GM12878 (cell line): Measurements from ENCODE around the gene MAP4K4. TPM values are rescaled to one million over a fixed set of nuclear protein-coding genes. Genes with fewer than 3 reads are reported as not detected.

ENCODE experiments used
- ASH2L ChIP-seq: fragments of 300-600, 200-600 bp; sonication (generic); IDR thresholded peaks from 2 replicates; pipeline ENCODE4 v1.6.1; 2017; ENCODE audit warnings: low read depth, mild to moderate bottlenecking, borderline replicate concordance
- BRCA1 ChIP-seq: IDR thresholded peaks from 2 replicates; pipeline ENCODE4 v1.6.1; 2011; ENCODE audit warnings: low read depth, low read length, improper control_type of control experiment
- CBFB ChIP-seq: IDR thresholded peaks from 2 replicates; pipeline ENCODE4 v1.6.1; 2016; ENCODE audit warnings: antibody characterized with exemption, low read depth
- HDAC2 ChIP-seq: fragments of 200-600 bp; sonication (generic); IDR thresholded peaks from 2 replicates; pipeline ENCODE4 v1.6.1; 2017
- MEF2A ChIP-seq: IDR thresholded peaks from 2 replicates; pipeline ENCODE4 v1.6.1; 2011; ENCODE audit warnings: low read depth, mild to moderate bottlenecking, low read length, moderate library complexity; ENCODE audit not compliant: insufficient read depth
- NFIC ChIP-seq: IDR thresholded peaks from 2 replicates; pipeline ENCODE4 v1.6.1; 2012; ENCODE audit warnings: low read depth, mild to moderate bottlenecking, inconsistent platforms, low read length, moderate library complexity
- NFYA ChIP-seq: IDR thresholded peaks from 2 replicates; pipeline ENCODE4 v1.6.1; 2011; ENCODE audit warnings: low read depth, mild to moderate bottlenecking, low read length, improper control_type of control experiment, borderline replicate concordance
- POU2F2 ChIP-seq: IDR thresholded peaks from 3 replicates; pipeline ENCODE4 v1.6.1; 2011; ENCODE audit warnings: low read depth, mild to moderate bottlenecking, low read length, borderline replicate concordance
- RAD21 ChIP-seq: IDR thresholded peaks from 2 replicates; pipeline ENCODE4 v1.6.1; 2011; ENCODE audit warnings: mild to moderate bottlenecking, low read depth, low read length, moderate library complexity; ENCODE audit not compliant: insufficient read depth
- RAD51 ChIP-seq: fragments of 450-650 bp; IDR thresholded peaks from 2 replicates; pipeline ENCODE4 v1.6.1; 2016; ENCODE audit warnings: moderate library complexity, mild to moderate bottlenecking, inconsistent platforms
- RCOR1 ChIP-seq: conservative IDR thresholded peaks from 2 replicates; pipeline ENCODE4 v1.6.1; 2012; ENCODE audit warnings: low read depth, low read length, improper control_type of control experiment
- RELA ChIP-seq: fragments of 450-650 bp; IDR thresholded peaks from 2 replicates; pipeline ENCODE4 v1.8.0; 2014; ENCODE audit warnings: borderline replicate concordance; ENCODE audit not compliant: partially characterized antibody
- SIN3A ChIP-seq: IDR thresholded peaks from 2 replicates; pipeline ENCODE4 v1.6.1; 2012; ENCODE audit warnings: low read depth, low read length, improper control_type of control experiment
- SIX5 ChIP-seq: IDR thresholded peaks from 2 replicates; pipeline ENCODE4 v1.6.1; 2011; ENCODE audit warnings: mild to moderate bottlenecking, low read depth, low read length, moderate library complexity; ENCODE audit not compliant: severe bottlenecking
- SMAD1 ChIP-seq: fragments of 450-650 bp; IDR thresholded peaks from 2 replicates; pipeline ENCODE4 v1.6.1; 2018; ENCODE audit warnings: mild to moderate bottlenecking, low read depth; ENCODE audit not compliant: partially characterized antibody
- SP1 ChIP-seq: IDR thresholded peaks from one replicate; pipeline ENCODE4 v1.6.1; 2011; ENCODE audit warnings: low read depth, low read length
- SPI1 ChIP-seq: IDR thresholded peaks from 2 replicates; pipeline ENCODE4 v1.6.1; 2011; ENCODE audit warnings: low read depth, mild to moderate bottlenecking, low read length, moderate library complexity, borderline replicate concordance; ENCODE audit not compliant: insufficient read depth
- TAF1 ChIP-seq: IDR thresholded peaks from 2 replicates; pipeline ENCODE4 v1.6.1; 2011; ENCODE audit warnings: mild to moderate bottlenecking, low read depth, low read length, borderline replicate concordance
- TCF12 ChIP-seq: IDR thresholded peaks from 2 replicates; pipeline ENCODE4 v1.6.1; 2011; ENCODE audit warnings: low read depth, mild to moderate bottlenecking, low read length
- TCF3 ChIP-seq: IDR thresholded peaks from 2 replicates; pipeline ENCODE4 v1.6.1; 2012; ENCODE audit warnings: low read depth, mild to moderate bottlenecking, low read length, borderline replicate concordance; ENCODE audit not compliant: insufficient read depth
- USF2 ChIP-seq: IDR thresholded peaks from 2 replicates; pipeline ENCODE4 v1.6.1; 2011; ENCODE audit warnings: low read depth, low read length, improper control_type of control experiment, borderline replicate concordance
- ZNF207 ChIP-seq: fragments of 450-650 bp; IDR thresholded peaks from 2 replicates; pipeline ENCODE4 v1.6.1; 2014; ENCODE audit warnings: antibody characterized with exemption, mild to moderate bottlenecking, borderline replicate concordance
- ZNF217 ChIP-seq: fragments of 450-650 bp; IDR thresholded peaks from 2 replicates; pipeline ENCODE4 v1.6.1; 2017; ENCODE audit warnings: antibody characterized with exemption, mild to moderate bottlenecking
- ZNF274 ChIP-seq: IDR thresholded peaks from one replicate; pipeline ENCODE4 v1.8.0; 2011; ENCODE audit not compliant: insufficient read length, insufficient read depth
- ZNF592 ChIP-seq: fragments of 450-650 bp; IDR thresholded peaks from 2 replicates; pipeline ENCODE4 v1.6.1; 2017; ENCODE audit warnings: mild to moderate bottlenecking, moderate library complexity
- ZNF622 ChIP-seq: fragments of 450-650 bp; IDR thresholded peaks from 2 replicates; pipeline ENCODE4 v1.6.1; 2017; ENCODE audit warnings: mild to moderate bottlenecking, inconsistent platforms
- polyA plus RNA-seq, 11 experiments: library from polyadenylated mRNA; depleted of rRNA in 4 of 11; unstranded in 6 of 11; stranded (reverse) in 5 of 11; fragments of >200 nt; fragmentation: Nextera tagmentation in 4 of 11; fragmentation: Illumina TruSeq in 1 of 11; extraction: Ambion mirVana in 4 of 11; extraction: Trizol in 1 of 11; gene quantifications; 1 replicate in 1 of 11; 2 replicates in 10 of 11; pipeline versions ENCODE4 v1.2.1 to v1.2.3, GENCODE V29; 2011 to 2016; ENCODE audit warnings: inconsistent platforms in 2 of 11, missing spikeins in 2 of 11, low read depth in 1 of 11
- total RNA-seq, 4 experiments: library from RNA; depleted of rRNA in 3 of 4; stranded (reverse); fragments of >200 nt in 3 of 4; fragmentation: Illumina TruSeq in 1 of 4; extraction: Trizol in 1 of 4; gene quantifications; 2 replicates each; pipeline versions ENCODE4 v1.2.1 to v1.2.3, GENCODE V29; 2013 to 2021
- TF ChIP-seq, protein P1 (sequence below): fragments of 450-650 bp; IDR thresholded peaks from 2 replicates; pipeline ENCODE4 v1.6.1; 2016; ENCODE audit warnings: mild to moderate bottlenecking

Gene MAP4K4
- total and polyA plus RNA-seq, 10 of the 15 experiments (the other 5 are each of a cell fraction or from before 2014, with no cell fraction given), result 1.9 to 50.4 (median 9.7) TPM

DNA sequence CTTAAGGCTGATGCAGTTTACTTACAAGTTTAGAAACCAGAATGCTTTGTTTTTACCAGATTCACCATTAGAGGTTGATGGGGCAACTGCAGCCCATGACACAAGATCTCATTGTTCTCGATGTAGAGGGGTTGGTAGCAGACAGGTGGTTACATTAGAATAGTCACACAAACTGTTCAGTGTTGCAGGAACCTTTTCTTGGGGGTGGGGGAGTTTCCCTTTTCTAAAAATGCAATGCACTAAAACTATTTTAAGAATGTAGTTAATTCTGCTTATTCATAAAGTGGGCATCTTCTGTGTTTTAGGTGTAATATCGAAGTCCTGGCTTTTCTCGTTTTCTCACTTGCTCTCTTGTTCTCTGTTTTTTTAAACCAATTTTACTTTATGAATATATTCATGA, 194.9 kb downstream of the MAP4K4 start (continued):
- TF ChIP-seq ZNF592 (0 out of 2 replicates have a peak, but pooled peaks have one; percentile 52), POU2F2 (peak; percentile 16; the same call in 1 of the 3 replicates), TCF3 (no peak), RELA (no peak), SPI1 (no peak), SMAD1 (no peak), ASH2L (no peak), RCOR1 (no peak), RAD51 (peak; percentile 43; the same call in 1 of the 2 replicates), USF2 (no peak), ZNF207 (no peak), BRCA1 (no peak), HDAC2 (no peak), RAD21 (no peak), ZNF622 (no peak), SP1 (no peak), SIN3A (no peak), NFIC (no peak), ZNF217 (peak; percentile 86), MEF2A (peak; percentile 82; the same call in 1 of the 2 replicates), TCF12 (no peak), NFYA (no peak), ZNF274 (no peak), TAF1 (no peak), CBFB (no peak), SIX5 (no peak)
- TF ChIP-seq, protein P1, sequence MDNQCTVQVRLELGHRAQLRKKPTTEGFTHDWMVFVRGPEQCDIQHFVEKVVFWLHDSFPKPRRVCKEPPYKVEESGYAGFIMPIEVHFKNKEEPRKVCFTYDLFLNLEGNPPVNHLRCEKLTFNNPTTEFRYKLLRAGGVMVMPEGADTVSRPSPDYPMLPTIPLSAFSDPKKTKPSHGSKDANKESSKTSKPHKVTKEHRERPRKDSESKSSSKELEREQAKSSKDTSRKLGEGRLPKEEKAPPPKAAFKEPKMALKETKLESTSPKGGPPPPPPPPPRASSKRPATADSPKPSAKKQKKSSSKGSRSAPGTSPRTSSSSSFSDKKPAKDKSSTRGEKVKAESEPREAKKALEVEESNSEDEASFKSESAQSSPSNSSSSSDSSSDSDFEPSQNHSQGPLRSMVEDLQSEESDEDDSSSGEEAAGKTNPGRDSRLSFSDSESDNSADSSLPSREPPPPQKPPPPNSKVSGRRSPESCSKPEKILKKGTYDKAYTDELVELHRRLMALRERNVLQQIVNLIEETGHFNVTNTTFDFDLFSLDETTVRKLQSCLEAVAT, result 0 out of 2 replicates have a peak, but pooled peaks have one; percentile 35
